Breast epithelium (tissue), 4 donors: ENCODE data around the gene NDUFB8. TPM values are rescaled to one million over a fixed set of nuclear protein-coding genes. Genes with fewer than 3 reads are reported as not detected.

Experiments
- DNase-seq, 2 donors: peaks; one replicate each; pipeline ENCODE4 v3.0.0-alpha.2; 2019; ENCODE audit warnings: low spot score in 2 of 2
- H3K27ac ChIP-seq, 2 donors: fragments of 200-600 bp; sonication (generic) in 1 of 2; one replicate each; pipeline ENCODE4 v1.5.1; 2016 to 2019; ENCODE audit warnings: mild to moderate bottlenecking in 1 of 2
- H3K27me3 ChIP-seq, 2 donors: fragments of 200-600 bp; sonication (generic) in 1 of 2; one replicate each; pipeline versions ENCODE4 v1.5.1 to v1.6.0; 2017 to 2019; ENCODE audit warnings: control low read depth in 1 of 2, mild to moderate bottlenecking in 1 of 2
- H3K36me3 ChIP-seq: fragments of 200-600 bp; one replicate; pipeline ENCODE4 v1.5.1; 2019
- H3K4me1 ChIP-seq, 2 donors: fragments of 200-600 bp; sonication (generic); one replicate each; pipeline ENCODE4 v1.5.1; 2016 to 2019; ENCODE audit warnings: control low read depth in 1 of 2
- H3K4me3 ChIP-seq, 3 donors: fragments of 200-600 bp; sonication (generic); 1 replicate in 2 of 3; 2 replicates in 1 of 3; pipeline ENCODE4 v1.5.1; 2016 to 2019; ENCODE audit warnings: mild to moderate bottlenecking in 3 of 3, moderate library complexity in 2 of 3
- H3K9me3 ChIP-seq, 2 donors: fragments of 200-600 bp; sonication (generic) in 1 of 2; one replicate each; pipeline ENCODE4 v1.5.1; 2016 to 2019; ENCODE audit warnings: control low read depth in 1 of 2
- POLR2A ChIP-seq: fragments of 450-650 bp; IDR thresholded peaks from one replicate; pipeline ENCODE4 v1.6.1; 2016; ENCODE audit warnings: antibody characterized with exemption, mild to moderate bottlenecking, moderate library complexity
- POLR2AphosphoS5 ChIP-seq, 3 donors: sonication (generic); formaldehyde crosslinking; IDR thresholded peaks; one replicate each; pipeline ENCODE4 v1.6.1; 2017; ENCODE audit warnings: antibody characterized with exemption in 3 of 3
- intact Hi-C: fragments of 100-400 bp; cut with DNase I; formaldehyde crosslinking; loops from one replicate; pipeline ENCODE4 v1.15.1; 2023; ENCODE audit warnings: low total_unique reads
- total RNA-seq, 3 donors: library from RNA; depleted of rRNA; stranded (reverse); fragments of >200 nt; gene quantifications; one replicate each; pipeline ENCODE4 v1.1.0, GENCODE V29; 2016
- TF ChIP-seq, protein P1 (sequence below), 3 donors: fragments of 450-650 bp; IDR thresholded peaks; one replicate each; pipeline ENCODE4 v1.5.1; 2016 to 2017; ENCODE audit warnings: antibody characterized with exemption in 3 of 3, mild to moderate bottlenecking in 3 of 3, moderate library complexity in 3 of 3

The NDUFB8 gene
- total RNA-seq, 3 donors from 2014 or later = 143 to 148 (median 144) TPM

DNA sequence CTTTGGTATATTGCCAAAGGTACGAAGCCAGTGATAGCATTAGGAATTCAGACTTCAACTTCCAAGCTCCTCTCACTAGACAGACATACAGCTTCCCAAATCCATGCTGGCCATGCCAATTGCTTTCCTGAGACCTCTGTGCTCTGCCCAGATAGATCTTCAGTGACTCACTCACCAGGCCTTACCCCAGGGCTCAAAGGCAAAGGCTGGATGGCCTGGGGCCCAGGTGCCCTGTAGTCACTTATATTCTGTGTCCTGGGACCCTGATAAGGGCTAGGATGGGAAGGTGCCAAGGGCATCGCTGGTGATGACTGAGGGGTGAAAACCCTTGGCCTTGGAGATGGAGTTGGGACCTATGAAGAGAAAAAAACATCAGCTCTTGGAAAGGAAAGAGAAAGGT lies 39.1 kb downstream of the NDUFB8 start:
- no peaks in the 10 kb centered on the region for H3K27me3 ChIP-seq
- intact Hi-C loops = no loop called here
- DNase-seq = no peak
- no peaks in the 10 kb centered on the region for H3K9me3 ChIP-seq
- H3K27ac ChIP-seq = no peak overlapping the region
- no peak overlapping the region for H3K4me3 ChIP-seq
- H3K4me1 ChIP-seq = no peaks in the 10 kb centered on the region
- H3K36me3 ChIP-seq = no peaks in the 10 kb centered on the region
- TF ChIP-seq POLR2A = no peak

DNA sequence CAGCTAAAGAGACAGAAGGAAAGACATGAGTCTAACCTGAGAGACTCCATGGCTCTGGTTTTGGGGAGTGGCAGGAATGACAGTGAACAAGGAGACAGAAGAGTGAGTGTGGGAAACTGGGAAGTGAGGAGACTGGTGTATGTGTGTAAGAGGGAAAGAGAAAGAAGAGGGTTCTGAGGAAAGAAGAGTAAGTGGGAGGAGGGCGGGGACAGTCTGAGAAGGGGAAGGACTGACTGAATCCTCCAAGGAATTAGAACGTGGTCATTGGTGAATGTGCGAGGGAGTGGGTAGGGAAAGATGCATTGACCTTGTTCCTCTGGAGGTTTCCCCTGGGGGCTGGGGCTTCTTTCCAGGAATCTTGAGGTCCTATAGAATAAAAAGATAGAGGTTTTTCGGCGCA lies 40.3 kb downstream of the NDUFB8 start:
- no peaks in the 10 kb centered on the region for H3K9me3 ChIP-seq
- H3K36me3 ChIP-seq = no peaks in the 10 kb centered on the region
- no peaks in the 10 kb centered on the region for H3K27me3 ChIP-seq
- TF ChIP-seq POLR2AphosphoS5 (IDR thresholded peaks at IDR 0.05) = no peak
- TF ChIP-seq, protein P1, sequence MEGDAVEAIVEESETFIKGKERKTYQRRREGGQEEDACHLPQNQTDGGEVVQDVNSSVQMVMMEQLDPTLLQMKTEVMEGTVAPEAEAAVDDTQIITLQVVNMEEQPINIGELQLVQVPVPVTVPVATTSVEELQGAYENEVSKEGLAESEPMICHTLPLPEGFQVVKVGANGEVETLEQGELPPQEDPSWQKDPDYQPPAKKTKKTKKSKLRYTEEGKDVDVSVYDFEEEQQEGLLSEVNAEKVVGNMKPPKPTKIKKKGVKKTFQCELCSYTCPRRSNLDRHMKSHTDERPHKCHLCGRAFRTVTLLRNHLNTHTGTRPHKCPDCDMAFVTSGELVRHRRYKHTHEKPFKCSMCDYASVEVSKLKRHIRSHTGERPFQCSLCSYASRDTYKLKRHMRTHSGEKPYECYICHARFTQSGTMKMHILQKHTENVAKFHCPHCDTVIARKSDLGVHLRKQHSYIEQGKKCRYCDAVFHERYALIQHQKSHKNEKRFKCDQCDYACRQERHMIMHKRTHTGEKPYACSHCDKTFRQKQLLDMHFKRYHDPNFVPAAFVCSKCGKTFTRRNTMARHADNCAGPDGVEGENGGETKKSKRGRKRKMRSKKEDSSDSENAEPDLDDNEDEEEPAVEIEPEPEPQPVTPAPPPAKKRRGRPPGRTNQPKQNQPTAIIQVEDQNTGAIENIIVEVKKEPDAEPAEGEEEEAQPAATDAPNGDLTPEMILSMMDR (IDR thresholded peaks at IDR 0.05) = no peak
- TF ChIP-seq POLR2A = no peak
- intact Hi-C loops = no loop called here
- H3K27ac ChIP-seq = no peak overlapping the region
- H3K4me3 ChIP-seq = no peak overlapping the region
- H3K4me1 ChIP-seq = no peaks in the 10 kb centered on the region
- DNase-seq = no peak

DNA sequence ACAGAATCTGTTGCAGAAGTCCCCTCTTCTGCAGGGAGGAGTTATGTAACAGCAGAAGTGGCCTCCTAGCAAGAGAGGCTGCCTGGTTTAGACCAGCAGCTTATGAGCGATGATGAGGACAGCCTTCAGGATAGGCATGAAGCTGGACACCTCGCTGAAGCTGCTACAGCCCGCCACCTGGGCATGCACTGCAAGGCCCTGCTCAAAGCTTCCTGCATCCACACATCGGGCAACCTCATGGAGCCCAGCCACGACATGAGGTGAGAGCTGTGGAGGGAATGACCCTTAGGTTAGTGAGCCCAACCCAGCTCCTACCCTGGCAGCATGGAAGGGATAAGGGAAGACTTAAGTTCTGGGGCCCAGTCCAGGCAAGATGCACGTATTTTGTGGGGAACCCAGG lies 42.1 kb downstream of the NDUFB8 start:
- Histone ChIP-seq H3K27me3 (no peaks in the 10 kb centered on the region), H3K36me3 (no peaks in the 10 kb centered on the region), H3K27ac (no peak overlapping the region), H3K4me1 (no peaks in the 10 kb centered on the region), H3K9me3 (no peaks in the 10 kb centered on the region), H3K4me3 (no peak overlapping the region)
- no peak for DNase-seq
- TF ChIP-seq POLR2A = no peak
- TF ChIP-seq POLR2AphosphoS5 (IDR thresholded peaks at IDR 0.05) = no peak
- TF ChIP-seq, protein P1 (IDR thresholded peaks at IDR 0.05) = no peak
- intact Hi-C loops = no loop called here

DNA sequence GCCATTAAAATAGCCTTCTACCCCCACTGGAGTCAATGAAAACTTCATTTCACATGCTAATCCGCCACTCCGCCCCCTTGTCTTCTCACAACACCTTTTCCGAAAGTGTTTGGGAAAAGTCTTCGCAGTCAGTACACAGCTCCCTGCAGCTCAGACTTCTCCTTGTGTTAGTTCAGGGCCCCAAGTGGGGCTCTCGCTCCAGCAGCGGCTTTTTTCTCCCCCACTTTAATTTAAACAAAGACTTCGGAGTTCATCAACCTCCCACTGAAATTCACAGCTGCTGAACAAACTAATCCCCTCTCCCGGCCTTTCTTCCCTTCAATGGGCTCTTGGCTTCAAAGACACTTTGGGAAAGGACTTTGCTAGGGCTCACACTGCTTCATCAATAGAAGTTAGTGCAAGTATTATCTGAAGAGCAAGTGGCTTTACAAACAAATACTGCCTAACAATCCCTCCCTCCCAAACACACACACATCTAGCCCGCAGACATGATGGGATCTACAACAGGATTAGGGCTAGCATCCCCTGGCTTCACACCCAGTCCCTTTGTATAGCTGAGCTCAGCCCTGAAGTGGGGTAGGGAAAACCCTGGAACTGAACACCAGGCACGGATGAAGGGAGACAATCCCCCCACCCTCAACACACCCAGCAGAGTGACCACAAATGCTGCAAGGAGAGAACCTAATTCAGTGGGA lies 43.7 kb downstream of the NDUFB8 start:
- H3K27me3 ChIP-seq = peaks cover 0 to 4% of the 10 kb centered on the region in 2 donors
- H3K4me3 ChIP-seq = no peak overlapping the region
- H3K27ac ChIP-seq = no peak overlapping the region
- H3K9me3 ChIP-seq = no peaks in the 10 kb centered on the region
- intact Hi-C loops = no loop called here
- DNase-seq = no peak
- TF ChIP-seq, protein P1 (IDR thresholded peaks at IDR 0.05) = no peak
- no peak for TF ChIP-seq POLR2A
- no peak for TF ChIP-seq POLR2AphosphoS5 (IDR thresholded peaks at IDR 0.05)
- no peaks in the 10 kb centered on the region for H3K36me3 ChIP-seq
- H3K4me1 ChIP-seq = peaks cover 0 to 5% of the 10 kb centered on the region in 2 donors

DNA sequence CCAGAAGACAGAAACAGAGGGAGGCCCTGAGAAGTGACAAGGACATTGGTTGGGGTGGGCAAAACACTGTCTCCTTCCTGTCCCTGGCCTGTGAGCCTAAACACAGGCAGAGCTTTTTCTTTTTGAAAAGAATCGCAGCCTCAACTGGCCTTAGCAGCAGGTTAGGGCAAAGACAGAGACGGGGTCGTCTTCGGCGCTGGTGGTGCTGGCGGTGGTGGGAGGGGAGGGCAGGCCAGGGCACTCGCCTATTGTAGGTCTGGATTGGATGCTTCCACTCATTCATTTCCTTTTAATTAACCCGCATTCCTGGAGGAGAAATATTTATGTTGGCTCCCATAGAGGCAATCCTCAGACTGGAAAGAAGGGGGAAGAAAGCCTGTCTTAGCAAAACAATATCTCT lies 44.3 kb downstream of the NDUFB8 start:
- intact Hi-C loops = no loop called here
- no peak for TF ChIP-seq POLR2AphosphoS5 (IDR thresholded peaks at IDR 0.05)
- TF ChIP-seq, protein P1 (IDR thresholded peaks at IDR 0.05) = no peak
- TF ChIP-seq POLR2A = no peak
- no peaks in the 10 kb centered on the region for H3K9me3 ChIP-seq
- H3K36me3 ChIP-seq = no peaks in the 10 kb centered on the region
- H3K27me3 ChIP-seq = peaks cover 0 to 10% of the 10 kb centered on the region in 2 donors
- no peak for DNase-seq
- peaks cover 0 to 5% of the 10 kb centered on the region in 2 donors for H3K4me1 ChIP-seq
- no peak overlapping the region for H3K27ac ChIP-seq
- H3K4me3 ChIP-seq = no peak overlapping the region
